CD4-positive, alpha-beta T cell (primary cell): ENCODE data around the gene FARSB. TPM values are rescaled to one million over a fixed set of nuclear protein-coding genes. Genes with fewer than 3 reads are reported as not detected.

ENCODE experiments used
- ATAC-seq: fragments of 200-7000 bp; cut with Tn5 transposase; one replicate; pipeline ENCODE4 v1.10.0; 2022; ENCODE audit warnings: mild to moderate bottlenecking; ENCODE audit not compliant: poor library complexity
- CTCF ChIA-PET: fragments of 350-600 bp; sonication (Branson Sonifier 250); formaldehyde crosslinking; loops from one replicate; lab custom pipeline; 2021; ENCODE audit warnings: antibody characterized with exemption, inconsistent platforms; lab: Charles Lee
- POLR2A ChIA-PET: fragments of 350-600 bp; sonication (Branson Sonifier 250); formaldehyde crosslinking; loops from one replicate; lab custom pipeline; 2021; ENCODE audit warnings: antibody characterized with exemption, inconsistent platforms; lab: Charles Lee
- DNase-seq, 14 experiments: peaks; one replicate each; pipeline ENCODE4 v3.0.0-alpha.2; 2013 to 2020; ENCODE audit warnings: mixed read lengths in 2 of 14
- H3K27ac ChIP-seq, 2 donors: one replicate each; pipeline versions ENCODE4 v1.5.1 to v1.7.0; 2013; ENCODE audit warnings: low read length in 2 of 2, low read depth in 1 of 2, mild to moderate bottlenecking in 1 of 2
- H3K27me3 ChIP-seq, 2 experiments: 1 replicate in 1 of 2; 2 replicates in 1 of 2; pipeline versions ENCODE4 v1.6.1 to v1.7.0; 2013; ENCODE audit warnings: low read length in 2 of 2, control low read depth in 1 of 2, mild to moderate bottlenecking in 1 of 2, moderate library complexity in 1 of 2; ENCODE audit not compliant: insufficient read depth in 2 of 2, control insufficient read depth in 1 of 2
- H3K36me3 ChIP-seq: one replicate; pipeline ENCODE4 v1.6.1; 2013; ENCODE audit warnings: low read length, control low read depth; ENCODE audit not compliant: insufficient read depth
- H3K4me1 ChIP-seq: one replicate; pipeline ENCODE4 v1.6.1; 2013; ENCODE audit warnings: low read length, control low read depth; ENCODE audit not compliant: insufficient read depth
- H3K4me3 ChIP-seq: one replicate; pipeline ENCODE4 v1.5.1; 2013; ENCODE audit warnings: mild to moderate bottlenecking, low read length, moderate library complexity
- H3K9me3 ChIP-seq, 2 experiments: 1 replicate in 1 of 2; 2 replicates in 1 of 2; pipeline versions ENCODE4 v1.6.1 to v1.7.0; 2013; ENCODE audit warnings: low read length in 2 of 2, mild to moderate bottlenecking in 2 of 2, control low read depth in 1 of 2, moderate library complexity in 1 of 2; ENCODE audit not compliant: control insufficient read depth in 1 of 2, insufficient read depth in 1 of 2
- H3K27ac Mint-ChIP-seq: one replicate; pipeline ENCODE4 v1.8.0; 2020; ENCODE audit warnings: mixed read lengths
- H3K27me3 Mint-ChIP-seq: one replicate; pipeline ENCODE4 v1.8.0; 2021; ENCODE audit warnings: mixed read lengths
- H3K36me3 Mint-ChIP-seq: one replicate; pipeline ENCODE4 v1.8.0; 2021; ENCODE audit warnings: low read depth, mixed read lengths
- H3K4me1 Mint-ChIP-seq: one replicate; pipeline ENCODE4 v1.8.0; 2021; ENCODE audit warnings: low read depth, mixed read lengths
- H3K4me3 Mint-ChIP-seq: one replicate; pipeline ENCODE4 v1.8.0; 2020; ENCODE audit warnings: mild to moderate bottlenecking, mixed read lengths
- H3K9me3 Mint-ChIP-seq: one replicate; pipeline ENCODE4 v1.8.0; 2020; ENCODE audit warnings: mixed read lengths
- CTCF ChIP-seq: fragments of 200-600 bp; IDR thresholded peaks from one replicate; pipeline ENCODE4 v1.8.0; 2022; ENCODE audit warnings: antibody characterized with exemption, mild to moderate bottlenecking
- intact Hi-C, 2 experiments: fragments of 100-400 bp; cut with DNase I in 1 of 2; cut with micrococcal nuclease in 1 of 2; formaldehyde crosslinking; loops; one replicate each; pipeline versions ENCODE4 v1.15.1 to v1.9.0; 2023 to 2025; cut with DNase I, micrococcal nuclease
- total RNA-seq, 174 experiments: library from RNA in 2 of 174; stranded (reverse) in 2 of 174; gene quantifications; one replicate each; pipeline ENCODE4 v1.2.3 and lab custom pipeline; 2021 to 2026

FARSB gene
- total RNA-seq, 2 experiments from 2014 or later: 7.8 to 8.7 TPM

DNA sequence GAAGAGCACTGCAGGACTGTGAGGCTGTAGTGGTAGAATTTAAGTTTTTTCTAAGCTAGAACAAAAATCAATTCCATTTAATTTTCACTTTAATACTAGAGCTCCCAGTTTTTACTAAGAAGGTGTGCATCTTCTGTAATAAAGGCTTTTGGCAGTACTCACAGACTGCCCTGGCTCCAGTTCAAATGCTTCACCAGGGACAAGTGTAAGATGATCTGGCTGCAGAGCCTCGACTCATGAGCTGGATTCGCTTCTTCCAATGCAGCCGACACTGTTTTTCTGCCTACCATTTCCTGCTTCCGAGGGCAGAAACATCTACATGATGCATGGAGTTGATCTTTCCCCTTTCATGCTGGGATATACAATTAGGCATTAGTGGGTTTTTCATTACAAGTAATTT lies 87.0 kb downstream of the FARSB start:
- Mint-ChIP-seq H3K4me3 (no peak overlapping the region), H3K27ac (no peak overlapping the region), H3K36me3 (peaks cover 69% of the 10 kb centered on the region), H3K4me1 (peaks cover 3% of the 10 kb centered on the region), H3K9me3 (no peaks in the 10 kb centered on the region), H3K27me3 (no peaks in the 10 kb centered on the region)
- Histone ChIP-seq H3K4me1 (no peaks in the 10 kb centered on the region), H3K9me3 (no peaks in the 10 kb centered on the region), H3K4me3 (no peak overlapping the region), H3K27me3 (no peaks in the 10 kb centered on the region), H3K36me3 (peaks cover 16% of the 10 kb centered on the region), H3K27ac (no peak overlapping the region)
- intact Hi-C loops: no loop called here
- DNase-seq: no peak
- no peak for ATAC-seq
- CTCF ChIA-PET: no interaction called here
- no peak for TF ChIP-seq CTCF
- POLR2A ChIA-PET: no interaction called here

- no peaks in the 10 kb centered on the region for H3K27me3 Mint-ChIP-seq
- no peaks in the 10 kb centered on the region for H3K4me1 ChIP-seq
- H3K4me3 Mint-ChIP-seq: no peak overlapping the region
- H3K36me3 ChIP-seq: no peaks in the 10 kb centered on the region
- no peaks in the 10 kb centered on the region for H3K27me3 ChIP-seq
- no peak for TF ChIP-seq CTCF
- intact Hi-C loops: no loop called here
- H3K9me3 ChIP-seq: no peaks in the 10 kb centered on the region
- ChIA-PET CTCF (no interaction called here), POLR2A (no interaction called here)
- ATAC-seq: no peak
- H3K9me3 Mint-ChIP-seq: no peaks in the 10 kb centered on the region
- DNase-seq: no peak
- no peak overlapping the region for H3K27ac Mint-ChIP-seq
- H3K4me3 ChIP-seq: no peak overlapping the region
- H3K4me1 Mint-ChIP-seq: no peaks in the 10 kb centered on the region
- H3K36me3 Mint-ChIP-seq: peaks cover 42% of the 10 kb centered on the region
- no peak overlapping the region for H3K27ac ChIP-seq
Measured at GRCh38 chr2:222566229-222566628, 89.7 kb downstream of the FARSB start.

DNA sequence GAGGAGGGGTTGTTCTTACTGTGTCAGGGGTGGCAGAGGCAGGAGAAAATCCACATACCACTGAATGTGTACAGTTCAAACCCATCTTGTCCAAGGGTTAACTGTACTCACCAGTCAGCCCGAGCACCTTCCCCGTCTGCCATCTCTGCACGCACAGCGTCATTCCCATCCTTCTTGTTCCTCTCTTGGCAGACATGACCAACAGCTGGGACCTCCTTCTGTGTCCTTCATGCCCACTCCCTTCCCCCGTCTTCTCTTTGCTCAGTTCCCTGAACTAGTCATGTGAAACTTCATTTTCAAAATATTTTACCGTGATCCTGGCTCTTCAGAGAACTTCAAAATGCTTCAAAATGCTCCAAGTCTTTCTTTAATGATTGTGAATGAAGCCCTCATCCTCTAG lies 92.0 kb downstream of the FARSB start:
- Mint-ChIP-seq H3K9me3 (no peaks in the 10 kb centered on the region), H3K36me3 (peaks cover 28% of the 10 kb centered on the region), H3K27me3 (no peaks in the 10 kb centered on the region), H3K4me3 (no peak overlapping the region), H3K4me1 (no peaks in the 10 kb centered on the region), H3K27ac (no peak overlapping the region)
- H3K36me3 ChIP-seq: no peaks in the 10 kb centered on the region
- no peaks in the 10 kb centered on the region for H3K4me1 ChIP-seq
- no peak overlapping the region for H3K27ac ChIP-seq
- no peak for TF ChIP-seq CTCF
- CTCF ChIA-PET: no interaction called here
- no peak for ATAC-seq
- intact Hi-C loops: loop anchor here (2.0 to 5.0 kb wide), 3 partner anchors 245 to 507 kb away; no protein-coding TSS in a partner anchor
- no peak overlapping the region for H3K4me3 ChIP-seq
- POLR2A ChIA-PET: no interaction called here
- H3K27me3 ChIP-seq: no peaks in the 10 kb centered on the region
- DNase-seq: no peak
- no peaks in the 10 kb centered on the region for H3K9me3 ChIP-seq
